IPS-11a (cell line): ENCODE measurements around the gene JADE3.

Experiments
- H3K4me3 ChIP-seq: one replicate; pipeline ENCODE4 v1.5.1; 2013; ENCODE audit warnings: low read depth, low read length, control low read depth

Gene JADE3

DNA sequence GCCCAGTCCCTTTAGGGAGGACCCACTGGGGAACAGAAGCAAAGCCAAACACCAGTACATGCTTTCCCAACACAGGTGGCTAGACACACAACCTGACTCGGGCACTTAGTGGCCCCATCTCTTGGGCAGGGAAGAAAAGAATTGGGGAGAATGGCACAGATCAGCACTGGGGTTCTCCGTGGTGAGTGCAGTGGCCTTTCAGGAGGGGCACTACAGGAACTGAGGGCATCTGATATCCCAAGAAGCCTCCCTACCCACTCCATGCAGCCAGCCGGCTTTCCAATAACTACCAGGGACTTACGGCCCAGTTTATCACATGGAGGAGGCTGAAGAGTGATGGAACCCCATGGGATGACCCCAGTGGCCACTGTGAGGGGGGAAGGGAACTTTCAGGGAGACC lies 189.0 kb downstream of the JADE3 start:
- no peak overlapping the region for H3K4me3 ChIP-seq
